Measurements from ENCODE around the gene NDRG4.

Gene NDRG4

GRCh38 chr16:58551496-58551895 is 51.6 kb downstream of the NDRG4 start:
- DNase-seq, result no peak

- DNase-seq, result no peak
Measured at GRCh38 chr16:58556678-58557077, 56.7 kb downstream of the NDRG4 start.

Measured in effector CD8-positive, alpha-beta T cell (primary cell).